ENCODE measurements around the gene OAF.

GRCh38 chr11:120255519-120255866, 44.7 kb downstream of the OAF start:
- TF ChIP-seq CTCF (IDR thresholded peaks at IDR 0.05) = no peak
- TF ChIP-seq POLR2AphosphoS5 (IDR thresholded peaks at IDR 0.05) = no peak

All from sigmoid colon (tissue), 4 donors.